WTC11 (cell line): ENCODE data around the gene MYO18A. TPM values are rescaled to one million over a fixed set of nuclear protein-coding genes. Genes with fewer than 3 reads are reported as not detected.

ENCODE experiments used
- ATAC-seq: fragments of 200-7000 bp; cut with Tn5 transposase; 2 replicates; pipeline ENCODE4 v1.10.0; 2021; ENCODE audit warnings: mild to moderate bottlenecking, moderate library complexity
- CTCF ChIA-PET: fragments of 300-600 bp; sonication (Branson Sonifier 250); formaldehyde crosslinking; loops from one replicate; lab custom pipeline; 2021; ENCODE audit warnings: antibody characterized with exemption; lab: Charles Lee
- POLR2A ChIA-PET: fragments of 350-600 bp; sonication (Branson Sonifier 250); formaldehyde crosslinking; loops from one replicate; lab custom pipeline; 2021; ENCODE audit warnings: antibody characterized with exemption; lab: Charles Lee
- DNase-seq: peaks from one replicate; pipeline ENCODE4 v3.0.0; 2021; ENCODE audit warnings: low spot score
- H3K27ac Mint-ChIP-seq: 2 replicates; pipeline ENCODE4 v1.8.0; 2021; ENCODE audit warnings: mixed read lengths
- H3K27me3 Mint-ChIP-seq: 2 replicates; pipeline ENCODE4 v1.8.0; 2021; ENCODE audit warnings: low read depth, mild to moderate bottlenecking, moderate library complexity, mixed read lengths
- H3K36me3 Mint-ChIP-seq: 2 replicates; pipeline ENCODE4 v1.8.0; 2021; ENCODE audit warnings: mixed read lengths
- H3K4me1 Mint-ChIP-seq: 2 replicates; pipeline ENCODE4 v1.8.0; 2022; ENCODE audit warnings: mixed read lengths
- H3K4me3 Mint-ChIP-seq: 2 replicates; pipeline ENCODE4 v1.8.0; 2021; ENCODE audit warnings: mild to moderate bottlenecking, moderate library complexity, mixed read lengths
- H3K9me3 Mint-ChIP-seq: 2 replicates; pipeline ENCODE4 v1.8.0; 2021; ENCODE audit warnings: mixed read lengths
- ATF2 ChIP-seq: sonication (generic); formaldehyde crosslinking; IDR thresholded peaks from 2 replicates; pipeline ENCODE4 v1.8.1; 2022; ENCODE audit warnings: low read depth, missing genetic modification reagents, borderline replicate concordance
- ATF3 ChIP-seq: sonication (generic); formaldehyde crosslinking; conservative IDR thresholded peaks from 2 replicates; pipeline ENCODE4 v1.8.1; 2022; ENCODE audit warnings: mild to moderate bottlenecking, missing genetic modification reagents
- CREM ChIP-seq: sonication (generic); formaldehyde crosslinking; IDR thresholded peaks from 2 replicates; pipeline ENCODE4 v1.8.1; 2022; ENCODE audit warnings: mild to moderate bottlenecking, missing genetic modification reagents, moderate library complexity
- CTCF ChIP-seq: fragments of 200-600 bp; IDR thresholded peaks from 2 replicates; pipeline ENCODE4 v1.8.0; 2022; ENCODE audit warnings: antibody characterized with exemption
- ETV6 ChIP-seq: sonication (generic); formaldehyde crosslinking; IDR thresholded peaks from 2 replicates; pipeline ENCODE4 v1.8.1; 2022; ENCODE audit warnings: mild to moderate bottlenecking, missing genetic modification reagents
- FOXK1 ChIP-seq: sonication (generic); formaldehyde crosslinking; IDR thresholded peaks from 2 replicates; pipeline ENCODE4 v1.8.0; 2022; ENCODE audit warnings: mild to moderate bottlenecking, moderate library complexity, missing genetic modification reagents
- FOXP4 ChIP-seq: sonication (generic); formaldehyde crosslinking; IDR thresholded peaks from 2 replicates; pipeline ENCODE4 v1.8.0; 2022; ENCODE audit warnings: mild to moderate bottlenecking, missing genetic modification reagents
- GTF2I ChIP-seq: fragments of 250-450 bp; sonication (Bioruptor Pico); conservative IDR thresholded peaks from 2 replicates; pipeline ENCODE4 v1.4.0; 2021; ENCODE audit warnings: mild to moderate bottlenecking
- HMGA2 ChIP-seq: fragments of 250-450 bp; sonication (Bioruptor Pico); IDR thresholded peaks from 2 replicates; pipeline ENCODE4 v1.4.0; 2021; ENCODE audit warnings: mild to moderate bottlenecking, moderate library complexity
- IRF2 ChIP-seq: sonication (generic); formaldehyde crosslinking; IDR thresholded peaks from 2 replicates; pipeline ENCODE4 v1.8.0; 2022; ENCODE audit warnings: low read depth, missing genetic modification reagents, borderline replicate concordance
- NFYB ChIP-seq: sonication (generic); formaldehyde crosslinking; conservative IDR thresholded peaks from 2 replicates; pipeline ENCODE4 v1.8.0; 2022; ENCODE audit warnings: low read depth, missing genetic modification reagents
- OVOL2 ChIP-seq: fragments of 250-450 bp; sonication (Bioruptor Pico); IDR thresholded peaks from 2 replicates; pipeline ENCODE4 v1.9.0; 2021; ENCODE audit warnings: mild to moderate bottlenecking, borderline replicate concordance
- PRDM15 ChIP-seq: sonication (generic); formaldehyde crosslinking; IDR thresholded peaks from 2 replicates; pipeline ENCODE4 v1.8.0; 2022; ENCODE audit warnings: missing genetic modification reagents
- SP1 ChIP-seq: sonication (generic); formaldehyde crosslinking; conservative IDR thresholded peaks from 2 replicates; pipeline ENCODE4 v1.8.1; 2022; ENCODE audit warnings: missing genetic modification reagents
- USF2 ChIP-seq: sonication (generic); formaldehyde crosslinking; IDR thresholded peaks from 2 replicates; pipeline ENCODE4 v1.8.1; 2023; ENCODE audit warnings: mild to moderate bottlenecking, missing genetic modification reagents, moderate library complexity
- ZNF423 ChIP-seq: fragments of 250-450 bp; sonication (Bioruptor Pico); IDR thresholded peaks from 2 replicates; pipeline ENCODE4 v2.1.2; 2022; ENCODE audit warnings: mild to moderate bottlenecking, moderate library complexity
- ZNF671 ChIP-seq: fragments of 250-450 bp; sonication (Bioruptor Pico); IDR thresholded peaks from 2 replicates; pipeline ENCODE4 v1.8.0; 2021; ENCODE audit warnings: mild to moderate bottlenecking
- total RNA-seq: library from RNA; stranded (reverse); gene quantifications from 3 replicates; pipeline ENCODE4 v1.2.3, GENCODE V29; 2021

MYO18A gene
- total RNA-seq, 1 experiment from 2014 or later, result 54.9 TPM

GRCh38 chr17:29180788-29181160, 576 bp upstream of the MYO18A start:
- peak overlapping the region; percentile 67 for H3K4me3 Mint-ChIP-seq
- POLR2A ChIA-PET, result interaction anchor here (0.6 to 4.0 kb wide), 3 partner anchors 13 to 1624 kb away, joined by 3 to 29 read pairs (median 7); no protein-coding TSS in a partner anchor
- peaks cover 13% of the 10 kb centered on the region for H3K9me3 Mint-ChIP-seq
- no peak for ATAC-seq
- no peaks in the 10 kb centered on the region for H3K36me3 Mint-ChIP-seq
- CTCF ChIA-PET, result interaction anchor here (0.6 to 10.2 kb wide), 36 partner anchors 9 to 454 kb away, joined by 3 to 464 read pairs (median 6); partner anchors contain the start of genes ABHD15, NUFIP2, PIPOX and SEZ6
- H3K27me3 Mint-ChIP-seq, result peaks cover 18% of the 10 kb centered on the region
- TF ChIP-seq USF2 (no peak), HMGA2 (no peak), OVOL2 (CRISPR knock-in tag) (no peak), ATF3 (CRISPR knock-in tag) (no peak), IRF2 (CRISPR knock-in tag) (no peak), CTCF (no peak)
- H3K27ac Mint-ChIP-seq, result no peak overlapping the region
- DNase-seq, result no peak
- H3K4me1 Mint-ChIP-seq, result peaks cover 32% of the 10 kb centered on the region

- DNase-seq (peak; percentile 89), ATAC-seq (peak; percentile 77)
- Mint-ChIP-seq H3K4me1 (peaks cover 32% of the 10 kb centered on the region), H3K27me3 (peaks cover 18% of the 10 kb centered on the region), H3K27ac (peak overlapping the region; percentile 93), H3K9me3 (peaks cover 13% of the 10 kb centered on the region), H3K36me3 (no peaks in the 10 kb centered on the region), H3K4me3 (peak overlapping the region; percentile 81)
- ChIA-PET POLR2A (interaction anchor here (0.6 to 4.0 kb wide), 6 partner anchors 18 to 454 kb away, joined by 3 to 29 read pairs (median 4); no protein-coding TSS in a partner anchor), CTCF (interaction anchor here (0.6 to 10.2 kb wide), 58 partner anchors 8 to 760 kb away, joined by 3 to 464 read pairs (median 5); partner anchors contain the start of genes ABHD15, NEK8, NUFIP2 and PIPOX)
- 0 out of 2 replicates have a peak, but pooled peaks have one; percentile 14 for TF ChIP-seq NFYB (CRISPR knock-in tag)
- no peak for TF ChIP-seq CREM (CRISPR knock-in tag)
- peak; percentile 57 for TF ChIP-seq PRDM15 (CRISPR knock-in tag)
- no peak for TF ChIP-seq ZNF671 (CRISPR knock-in tag)
- peak; percentile 35; the same call in 1 of the 2 replicates for TF ChIP-seq ZNF423 (CRISPR knock-in tag)
- peak; percentile 87 for TF ChIP-seq FOXK1 (CRISPR knock-in tag)
- TF ChIP-seq GTF2I, result no peak
- peak; percentile 80 for TF ChIP-seq SP1 (CRISPR knock-in tag)
- TF ChIP-seq ATF2 (CRISPR knock-in tag), result no peak
- peak; percentile 81; the same call in 1 of the 2 replicates for TF ChIP-seq FOXP4 (CRISPR knock-in tag)
- TF ChIP-seq ETV6 (CRISPR knock-in tag), result peak; percentile 94
Measured at GRCh38 chr17:29179232-29180033, 765 bp downstream of the MYO18A start.
